Cardiac fibroblast (primary cell): ENCODE measurements around the gene NTNG1.

Experiments used
- DNase-seq, 2 donors: peaks; one replicate each; pipeline versions ENCODE4 v3.0.0 to v3.0.0-alpha.2; 2010; ENCODE audit warnings: low read depth in 2 of 2
- H3K4me3 ChIP-seq, 2 donors: replicated peaks in 1 of 2; 1 replicate in 1 of 2; 2 replicates in 1 of 2; pipeline ENCODE4 v1.5.1; 2011; ENCODE audit warnings: low read depth in 2 of 2, low read length in 2 of 2, mild to moderate bottlenecking in 2 of 2, moderate library complexity in 1 of 2
- TF ChIP-seq, protein P1 (sequence below): IDR thresholded peaks from one replicate; pipeline ENCODE4 v1.5.1; 2011; ENCODE audit warnings: low read depth, mild to moderate bottlenecking, low read length, inconsistent platforms

Gene NTNG1

GRCh38 chr1:107105914-107106313 lies 34.9 kb upstream of the NTNG1 start:
- H3K4me3 ChIP-seq: no peak overlapping the region
- DNase-seq: no peak
- TF ChIP-seq, protein P1, sequence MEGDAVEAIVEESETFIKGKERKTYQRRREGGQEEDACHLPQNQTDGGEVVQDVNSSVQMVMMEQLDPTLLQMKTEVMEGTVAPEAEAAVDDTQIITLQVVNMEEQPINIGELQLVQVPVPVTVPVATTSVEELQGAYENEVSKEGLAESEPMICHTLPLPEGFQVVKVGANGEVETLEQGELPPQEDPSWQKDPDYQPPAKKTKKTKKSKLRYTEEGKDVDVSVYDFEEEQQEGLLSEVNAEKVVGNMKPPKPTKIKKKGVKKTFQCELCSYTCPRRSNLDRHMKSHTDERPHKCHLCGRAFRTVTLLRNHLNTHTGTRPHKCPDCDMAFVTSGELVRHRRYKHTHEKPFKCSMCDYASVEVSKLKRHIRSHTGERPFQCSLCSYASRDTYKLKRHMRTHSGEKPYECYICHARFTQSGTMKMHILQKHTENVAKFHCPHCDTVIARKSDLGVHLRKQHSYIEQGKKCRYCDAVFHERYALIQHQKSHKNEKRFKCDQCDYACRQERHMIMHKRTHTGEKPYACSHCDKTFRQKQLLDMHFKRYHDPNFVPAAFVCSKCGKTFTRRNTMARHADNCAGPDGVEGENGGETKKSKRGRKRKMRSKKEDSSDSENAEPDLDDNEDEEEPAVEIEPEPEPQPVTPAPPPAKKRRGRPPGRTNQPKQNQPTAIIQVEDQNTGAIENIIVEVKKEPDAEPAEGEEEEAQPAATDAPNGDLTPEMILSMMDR: no peak

DNA sequence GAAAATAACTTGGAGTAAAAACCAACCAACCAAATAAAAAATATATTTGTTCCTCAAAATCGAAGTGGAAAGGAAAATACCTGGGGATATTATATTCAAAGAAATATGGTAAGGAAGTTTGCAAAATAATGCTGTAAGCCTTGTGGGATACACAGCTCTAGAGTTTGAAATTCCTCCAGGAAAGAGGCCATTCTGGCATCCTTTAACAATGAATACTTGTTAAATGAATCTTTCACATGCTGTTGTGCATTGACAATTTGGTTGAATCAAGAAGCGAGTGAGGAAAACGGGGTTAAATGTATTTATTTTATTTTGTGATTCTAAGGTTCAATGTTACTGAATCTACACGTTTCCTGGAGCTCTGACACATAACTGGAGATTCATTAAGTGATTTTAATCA lies 30.5 kb upstream of the NTNG1 start:
- H3K4me3 ChIP-seq: no peak overlapping the region
- no peak for DNase-seq
- TF ChIP-seq, protein P1: no peak

- no peak overlapping the region for H3K4me3 ChIP-seq
- TF ChIP-seq, protein P1: no peak
- DNase-seq: no peak
These were observed 24.5 kb upstream of the NTNG1 start for GRCh38 chr1:107116306-107116790.

- TF ChIP-seq, protein P1: no peak
- DNase-seq: no peak
- no peak overlapping the region for H3K4me3 ChIP-seq
These were observed 18.6 kb upstream of the NTNG1 start for GRCh38 chr1:107122225-107122624.

DNA sequence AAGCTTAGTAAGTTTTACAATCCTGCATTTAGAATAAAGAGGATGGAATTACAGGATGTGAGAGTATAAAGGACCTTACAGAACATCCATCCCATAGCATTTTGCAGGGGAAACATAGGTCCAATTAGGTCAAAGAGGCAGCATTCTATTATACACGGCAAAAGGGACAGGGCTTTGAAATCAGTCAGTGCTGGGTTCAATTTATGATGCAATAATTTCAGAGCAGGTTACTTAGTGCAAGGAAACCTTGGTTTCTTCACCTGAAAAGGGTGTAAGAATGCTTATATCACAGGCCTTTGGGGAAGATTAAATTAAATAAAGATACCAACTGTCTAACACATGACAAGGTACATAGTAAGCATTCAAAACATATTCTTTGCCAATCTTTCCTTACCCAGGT lies 17.1 kb upstream of the NTNG1 start:
- no peak for DNase-seq
- TF ChIP-seq, protein P1: no peak
- no peak overlapping the region for H3K4me3 ChIP-seq

DNA sequence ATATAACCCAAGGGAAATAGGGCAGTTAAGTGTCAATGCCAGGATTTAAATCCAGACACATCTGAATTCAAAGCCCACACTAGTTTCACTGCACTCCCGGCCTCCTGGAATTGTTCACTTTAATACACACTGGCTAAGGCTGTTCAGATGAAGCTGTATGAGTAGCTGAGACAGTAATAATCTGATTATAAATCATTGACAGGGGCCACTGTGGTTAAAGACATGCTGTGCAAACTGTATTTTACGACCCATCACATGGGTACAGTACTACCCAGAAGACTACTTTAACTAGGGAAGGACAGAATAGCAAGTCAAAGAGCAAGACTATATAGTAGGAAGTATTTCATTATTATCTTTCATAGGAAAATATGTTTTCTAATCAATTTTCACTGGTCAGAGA lies 16.1 kb upstream of the NTNG1 start:
- H3K4me3 ChIP-seq: no peak overlapping the region
- DNase-seq: no peak
- TF ChIP-seq, protein P1: no peak

- DNase-seq: no peak
- no peak overlapping the region for H3K4me3 ChIP-seq
- TF ChIP-seq, protein P1: no peak
These were observed 8.6 kb upstream of the NTNG1 start for GRCh38 chr1:107132195-107132594.
